ENCODE data around the gene STXBP6. TPM values are rescaled to one million over a fixed set of nuclear protein-coding genes. Genes with fewer than 3 reads are reported as not detected.
"Not testable (repeated sequence)": the region's sequence is repeated elsewhere in the genome, so short reads cannot be mapped to it uniquely, and the experiment has no call there.

Gene STXBP6
- total and polyA plus RNA-seq, 9 donors = 1.0 to 9.3 (median 5.5) TPM

GRCh38 chr14:24941719-24942118 lies 108.2 kb downstream of the STXBP6 start:
- H3K36me3 ChIP-seq = no peaks in the 10 kb centered on the region
- TF ChIP-seq POLR2A (IDR thresholded peaks at IDR 0.05) (no peak), CTCF (IDR thresholded peaks at IDR 0.05) (no peak)
- DNase-seq = no peak
- H3K27me3 ChIP-seq = no peaks in the 10 kb centered on the region
- H3K4me3 ChIP-seq = no peak overlapping the region
- WGBS, 3 donors = 92 to 97% (median 93%) methylated on average over 1 of the region's 1 CpG
- H3K9me3 ChIP-seq = no peaks in the 10 kb centered on the region
- H3K4me1 ChIP-seq (ENCODE audit: insufficient read depth) = no peaks in the 10 kb centered on the region
- intact Hi-C loops (cut with DNase I) = no loop called here
- no peak overlapping the region for H3K27ac ChIP-seq

- Histone ChIP-seq H3K4me1 (ENCODE audit: insufficient read depth) (no peaks in the 10 kb centered on the region), H3K27me3 (no peaks in the 10 kb centered on the region), H3K36me3 (no peaks in the 10 kb centered on the region), H3K9me3 (no peaks in the 10 kb centered on the region), H3K27ac (no peak overlapping the region), H3K4me3 (no peak overlapping the region)
- 78 to 85% (median 84%) methylated on average over 5 of the region's 5 CpGs for WGBS, 3 donors
- TF ChIP-seq POLR2A (IDR thresholded peaks at IDR 0.05) (no peak), CTCF (IDR thresholded peaks at IDR 0.05) (no peak), EP300 (IDR thresholded peaks at IDR 0.05) (no peak)
- no peak for DNase-seq
- intact Hi-C loops (cut with DNase I) = no loop called here
Observed at GRCh38 chr14:24940213-24940783, 109.6 kb downstream of the STXBP6 start.

- no peak for TF ChIP-seq EP300 (IDR thresholded peaks at IDR 0.05)
- no peak for TF ChIP-seq POLR2A (IDR thresholded peaks at IDR 0.05)
- TF ChIP-seq CTCF (IDR thresholded peaks at IDR 0.05) = no peak
Observed at GRCh38 chr14:24938593-24938992, 111.4 kb downstream of the STXBP6 start.

GRCh38 chr14:24937300-24937699 lies 112.6 kb downstream of the STXBP6 start:
- Histone ChIP-seq H3K36me3 (no peaks in the 10 kb centered on the region), H3K4me3 (no peak overlapping the region), H3K4me1 (ENCODE audit: insufficient read depth) (no peaks in the 10 kb centered on the region), H3K27ac (no peak overlapping the region), H3K9me3 (no peaks in the 10 kb centered on the region), H3K27me3 (no peaks in the 10 kb centered on the region)
- DNase-seq = no peak
- no peak for TF ChIP-seq CTCF (IDR thresholded peaks at IDR 0.05)
- no peak for TF ChIP-seq EP300 (IDR thresholded peaks at IDR 0.05)
- 78 to 95% (median 82%) methylated on average over 1 of the region's 1 CpG for WGBS, 3 donors
- intact Hi-C loops (cut with DNase I) = no loop called here

More at GRCh38 chr14:24938593-24938992, 111.4 kb downstream of the STXBP6 start:
- Histone ChIP-seq H3K4me1 (ENCODE audit: insufficient read depth) (no peaks in the 10 kb centered on the region), H3K27me3 (no peaks in the 10 kb centered on the region), H3K27ac (no peak overlapping the region), H3K9me3 (no peaks in the 10 kb centered on the region), H3K36me3 (no peaks in the 10 kb centered on the region), H3K4me3 (no peak overlapping the region)
- no peak for DNase-seq
- WGBS, 3 donors = 32 to 41% (median 33%) methylated on average over 1 of the region's 1 CpG
- intact Hi-C loops (cut with DNase I) = no loop called here

- H3K4me3 ChIP-seq; H3K27ac ChIP-seq; H3K4me1 ChIP-seq (ENCODE audit: insufficient read depth); H3K9me3 ChIP-seq; DNase-seq; intact Hi-C loops (cut with DNase I); H3K36me3 ChIP-seq; H3K27me3 ChIP-seq: not testable (repeated sequence)
- WGBS, 3 donors = 94 to 97% (median 94%) methylated on average over 2 of the region's 2 CpGs
Observed at GRCh38 chr14:24936773-24937172, 113.2 kb downstream of the STXBP6 start.
